ENCODE measurements around the gene GSTCD.

Gene GSTCD

DNA sequence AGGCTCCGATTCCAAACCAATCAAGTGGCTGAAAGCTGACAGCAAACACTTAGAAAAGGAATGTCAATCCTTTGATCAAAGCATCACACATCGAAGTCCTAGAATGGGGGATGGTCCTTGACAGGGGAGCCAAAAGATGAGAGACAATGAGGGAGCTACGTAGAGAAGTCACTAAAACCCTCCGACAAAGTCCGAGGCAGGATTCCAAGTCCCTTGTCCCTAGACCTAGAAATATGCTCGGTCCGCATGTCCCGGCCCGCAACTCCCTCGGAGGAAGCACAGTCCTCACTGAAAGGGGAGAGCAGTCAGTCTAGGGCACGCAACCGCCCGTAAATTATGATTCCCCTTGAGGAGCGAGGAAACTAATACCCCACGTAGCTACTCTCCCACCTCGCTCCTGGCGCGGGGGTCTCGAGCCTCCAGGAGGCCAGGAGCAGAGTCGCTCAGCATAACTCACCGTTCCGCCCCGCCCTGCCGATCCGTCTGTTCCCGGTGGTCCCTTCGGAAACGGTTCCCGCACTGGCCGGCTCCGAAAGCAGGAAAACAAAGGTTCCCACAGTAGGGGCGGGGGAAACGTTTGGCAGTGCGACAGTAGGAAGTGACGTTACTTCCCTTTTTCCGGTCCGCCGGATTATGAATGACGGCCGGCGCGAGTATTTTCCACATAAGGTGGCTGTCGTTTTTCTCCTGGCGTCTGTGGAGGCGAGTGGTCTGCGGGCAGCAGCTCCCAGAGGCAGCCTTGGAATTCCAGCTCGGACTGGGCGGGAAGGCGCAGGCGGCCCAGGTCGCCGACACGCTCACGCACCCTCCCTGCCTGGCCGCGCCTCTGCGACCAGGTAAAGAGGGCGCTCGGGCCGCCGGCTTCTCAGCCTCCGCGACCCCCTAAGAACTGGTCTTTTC, at the start of gene GSTCD, which contains the start of gene INTS12 (continued):
- TF ChIP-seq, protein P1, sequence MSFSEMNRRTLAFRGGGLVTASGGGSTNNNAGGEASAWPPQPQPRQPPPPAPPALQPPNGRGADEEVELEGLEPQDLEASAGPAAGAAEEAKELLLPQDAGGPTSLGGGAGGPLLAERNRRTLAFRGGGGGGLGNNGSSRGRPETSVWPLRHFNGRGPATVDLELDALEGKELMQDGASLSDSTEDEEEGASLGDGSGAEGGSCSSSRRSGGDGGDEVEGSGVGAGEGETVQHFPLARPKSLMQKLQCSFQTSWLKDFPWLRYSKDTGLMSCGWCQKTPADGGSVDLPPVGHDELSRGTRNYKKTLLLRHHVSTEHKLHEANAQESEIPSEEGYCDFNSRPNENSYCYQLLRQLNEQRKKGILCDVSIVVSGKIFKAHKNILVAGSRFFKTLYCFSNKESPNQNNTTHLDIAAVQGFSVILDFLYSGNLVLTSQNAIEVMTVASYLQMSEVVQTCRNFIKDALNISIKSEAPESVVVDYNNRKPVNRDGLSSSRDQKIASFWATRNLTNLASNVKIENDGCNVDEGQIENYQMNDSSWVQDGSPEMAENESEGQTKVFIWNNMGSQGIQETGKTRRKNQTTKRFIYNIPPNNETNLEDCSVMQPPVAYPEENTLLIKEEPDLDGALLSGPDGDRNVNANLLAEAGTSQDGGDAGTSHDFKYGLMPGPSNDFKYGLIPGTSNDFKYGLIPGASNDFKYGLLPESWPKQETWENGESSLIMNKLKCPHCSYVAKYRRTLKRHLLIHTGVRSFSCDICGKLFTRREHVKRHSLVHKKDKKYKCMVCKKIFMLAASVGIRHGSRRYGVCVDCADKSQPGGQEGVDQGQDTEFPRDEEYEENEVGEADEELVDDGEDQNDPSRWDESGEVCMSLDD (tag by site-specific recombination; IDR thresholded peaks at IDR 0.05): peak; percentile 48; the same call in 1 of the 2 replicates
- TF ChIP-seq, protein P2, sequence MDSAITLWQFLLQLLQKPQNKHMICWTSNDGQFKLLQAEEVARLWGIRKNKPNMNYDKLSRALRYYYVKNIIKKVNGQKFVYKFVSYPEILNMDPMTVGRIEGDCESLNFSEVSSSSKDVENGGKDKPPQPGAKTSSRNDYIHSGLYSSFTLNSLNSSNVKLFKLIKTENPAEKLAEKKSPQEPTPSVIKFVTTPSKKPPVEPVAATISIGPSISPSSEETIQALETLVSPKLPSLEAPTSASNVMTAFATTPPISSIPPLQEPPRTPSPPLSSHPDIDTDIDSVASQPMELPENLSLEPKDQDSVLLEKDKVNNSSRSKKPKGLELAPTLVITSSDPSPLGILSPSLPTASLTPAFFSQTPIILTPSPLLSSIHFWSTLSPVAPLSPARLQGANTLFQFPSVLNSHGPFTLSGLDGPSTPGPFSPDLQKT (IDR thresholded peaks at IDR 0.05; ENCODE audit: borderline replicate concordance, low read depth, low read length): no peak
- TF ChIP-seq ZNF335 (tag by site-specific recombination; conservative IDR thresholded peaks at IDR 0.05) (peak; percentile 79), ZFHX2 (tag by site-specific recombination; conservative IDR thresholded peaks at IDR 0.05) (peak; percentile 28), ZBTB20 (tag by site-specific recombination; IDR thresholded peaks at IDR 0.05) (peak; percentile 99), HOXD13 (CRISPR knock-in tag; IDR thresholded peaks at IDR 0.05; ENCODE audit: borderline replicate concordance) (no peak), ZBTB1 (tag by site-specific recombination; IDR thresholded peaks at IDR 0.05) (peak; percentile 100), ZNF777 (tag by site-specific recombination; IDR thresholded peaks at IDR 0.05; ENCODE audit: borderline replicate concordance) (peak; percentile 94), TRIM28 (IDR thresholded peaks at IDR 0.05; ENCODE audit: borderline replicate concordance, low read length) (0 out of 2 replicates have a peak, but pooled peaks have one; percentile 37), ZNF157 (tag by site-specific recombination; IDR thresholded peaks at IDR 0.05) (no peak), ZNF302 (tag by site-specific recombination; IDR thresholded peaks at IDR 0.05; ENCODE audit: low read depth) (0 out of 2 replicates have a peak, but pooled peaks have one; percentile 73), ZNF248 (tag by site-specific recombination; IDR thresholded peaks at IDR 0.05) (no peak), REPIN1 (tag by site-specific recombination; IDR thresholded peaks at IDR 0.05; ENCODE audit: low read depth) (peak; percentile 78; the same call in 1 of the 2 replicates), KLF8 (tag by site-specific recombination; IDR thresholded peaks at IDR 0.05) (peak; percentile 93), OSR2 (tag by site-specific recombination; IDR thresholded peaks at IDR 0.05) (0 out of 2 replicates have a peak, but pooled peaks have one; percentile 15), ZNF747 (tag by site-specific recombination; IDR thresholded peaks at IDR 0.05) (no peak), ZNF473 (tag by site-specific recombination; IDR thresholded peaks at IDR 0.05) (no peak), ZBTB17 (tag by site-specific recombination; IDR thresholded peaks at IDR 0.05) (peak; percentile 90), EGR2 (tag by site-specific recombination; IDR thresholded peaks at IDR 0.05; ENCODE audit: low read depth) (no peak; the same call in none of the 2 replicates), GLI4 (tag by site-specific recombination; IDR thresholded peaks at IDR 0.05) (peak; percentile 98)
- TF ChIP-seq, protein P3, sequence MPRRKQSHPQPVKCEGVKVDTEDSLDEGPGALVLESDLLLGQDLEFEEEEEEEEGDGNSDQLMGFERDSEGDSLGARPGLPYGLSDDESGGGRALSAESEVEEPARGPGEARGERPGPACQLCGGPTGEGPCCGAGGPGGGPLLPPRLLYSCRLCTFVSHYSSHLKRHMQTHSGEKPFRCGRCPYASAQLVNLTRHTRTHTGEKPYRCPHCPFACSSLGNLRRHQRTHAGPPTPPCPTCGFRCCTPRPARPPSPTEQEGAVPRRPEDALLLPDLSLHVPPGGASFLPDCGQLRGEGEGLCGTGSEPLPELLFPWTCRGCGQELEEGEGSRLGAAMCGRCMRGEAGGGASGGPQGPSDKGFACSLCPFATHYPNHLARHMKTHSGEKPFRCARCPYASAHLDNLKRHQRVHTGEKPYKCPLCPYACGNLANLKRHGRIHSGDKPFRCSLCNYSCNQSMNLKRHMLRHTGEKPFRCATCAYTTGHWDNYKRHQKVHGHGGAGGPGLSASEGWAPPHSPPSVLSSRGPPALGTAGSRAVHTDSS (tag by site-specific recombination; IDR thresholded peaks at IDR 0.05): no peak
- TF ChIP-seq, protein P4, sequence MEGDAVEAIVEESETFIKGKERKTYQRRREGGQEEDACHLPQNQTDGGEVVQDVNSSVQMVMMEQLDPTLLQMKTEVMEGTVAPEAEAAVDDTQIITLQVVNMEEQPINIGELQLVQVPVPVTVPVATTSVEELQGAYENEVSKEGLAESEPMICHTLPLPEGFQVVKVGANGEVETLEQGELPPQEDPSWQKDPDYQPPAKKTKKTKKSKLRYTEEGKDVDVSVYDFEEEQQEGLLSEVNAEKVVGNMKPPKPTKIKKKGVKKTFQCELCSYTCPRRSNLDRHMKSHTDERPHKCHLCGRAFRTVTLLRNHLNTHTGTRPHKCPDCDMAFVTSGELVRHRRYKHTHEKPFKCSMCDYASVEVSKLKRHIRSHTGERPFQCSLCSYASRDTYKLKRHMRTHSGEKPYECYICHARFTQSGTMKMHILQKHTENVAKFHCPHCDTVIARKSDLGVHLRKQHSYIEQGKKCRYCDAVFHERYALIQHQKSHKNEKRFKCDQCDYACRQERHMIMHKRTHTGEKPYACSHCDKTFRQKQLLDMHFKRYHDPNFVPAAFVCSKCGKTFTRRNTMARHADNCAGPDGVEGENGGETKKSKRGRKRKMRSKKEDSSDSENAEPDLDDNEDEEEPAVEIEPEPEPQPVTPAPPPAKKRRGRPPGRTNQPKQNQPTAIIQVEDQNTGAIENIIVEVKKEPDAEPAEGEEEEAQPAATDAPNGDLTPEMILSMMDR (tag by site-specific recombination; IDR thresholded peaks at IDR 0.05): 0 out of 2 replicates have a peak, but pooled peaks have one; percentile 16
- TF ChIP-seq, protein P5, sequence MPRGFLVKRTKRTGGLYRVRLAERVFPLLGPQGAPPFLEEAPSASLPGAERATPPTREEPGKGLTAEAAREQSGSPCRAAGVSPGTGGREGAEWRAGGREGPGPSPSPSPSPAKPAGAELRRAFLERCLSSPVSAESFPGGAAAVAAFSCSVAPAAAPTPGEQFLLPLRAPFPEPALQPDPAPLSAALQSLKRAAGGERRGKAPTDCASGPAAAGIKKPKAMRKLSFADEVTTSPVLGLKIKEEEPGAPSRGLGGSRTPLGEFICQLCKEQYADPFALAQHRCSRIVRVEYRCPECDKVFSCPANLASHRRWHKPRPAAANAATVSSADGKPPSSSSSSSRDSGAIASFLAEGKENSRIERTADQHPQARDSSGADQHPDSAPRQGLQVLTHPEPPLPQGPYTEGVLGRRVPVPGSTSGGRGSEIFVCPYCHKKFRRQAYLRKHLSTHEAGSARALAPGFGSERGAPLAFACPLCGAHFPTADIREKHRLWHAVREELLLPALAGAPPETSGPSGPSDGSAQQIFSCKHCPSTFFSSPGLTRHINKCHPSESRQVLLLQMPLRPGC (tag by site-specific recombination; IDR thresholded peaks at IDR 0.05): peak; percentile 90
- TF ChIP-seq, protein P6, sequence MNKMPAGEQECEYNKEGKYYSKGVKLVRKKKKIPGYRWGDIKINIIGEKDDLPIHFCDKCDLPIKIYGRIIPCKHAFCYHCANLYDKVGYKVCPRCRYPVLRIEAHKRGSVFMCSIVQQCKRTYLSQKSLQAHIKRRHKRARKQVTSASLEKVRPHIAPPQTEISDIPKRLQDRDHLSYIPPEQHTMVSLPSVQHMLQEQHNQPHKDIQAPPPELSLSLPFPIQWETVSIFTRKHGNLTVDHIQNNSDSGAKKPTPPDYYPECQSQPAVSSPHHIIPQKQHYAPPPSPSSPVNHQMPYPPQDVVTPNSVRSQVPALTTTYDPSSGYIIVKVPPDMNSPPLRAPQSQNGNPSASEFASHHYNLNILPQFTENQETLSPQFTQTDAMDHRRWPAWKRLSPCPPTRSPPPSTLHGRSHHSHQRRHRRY (tag by site-specific recombination; IDR thresholded peaks at IDR 0.05): 0 out of 2 replicates have a peak, but pooled peaks have one; percentile 18
- TF ChIP-seq, protein P7, sequence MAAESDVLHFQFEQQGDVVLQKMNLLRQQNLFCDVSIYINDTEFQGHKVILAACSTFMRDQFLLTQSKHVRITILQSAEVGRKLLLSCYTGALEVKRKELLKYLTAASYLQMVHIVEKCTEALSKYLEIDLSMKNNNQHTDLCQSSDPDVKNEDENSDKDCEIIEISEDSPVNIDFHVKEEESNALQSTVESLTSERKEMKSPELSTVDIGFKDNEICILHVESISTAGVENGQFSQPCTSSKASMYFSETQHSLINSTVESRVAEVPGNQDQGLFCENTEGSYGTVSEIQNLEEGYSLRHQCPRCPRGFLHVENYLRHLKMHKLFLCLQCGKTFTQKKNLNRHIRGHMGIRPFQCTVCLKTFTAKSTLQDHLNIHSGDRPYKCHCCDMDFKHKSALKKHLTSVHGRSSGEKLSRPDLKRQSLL (tag by site-specific recombination; IDR thresholded peaks at IDR 0.05): peak; percentile 56; the same call in 1 of the 2 replicates
- TF ChIP-seq, protein P8, sequence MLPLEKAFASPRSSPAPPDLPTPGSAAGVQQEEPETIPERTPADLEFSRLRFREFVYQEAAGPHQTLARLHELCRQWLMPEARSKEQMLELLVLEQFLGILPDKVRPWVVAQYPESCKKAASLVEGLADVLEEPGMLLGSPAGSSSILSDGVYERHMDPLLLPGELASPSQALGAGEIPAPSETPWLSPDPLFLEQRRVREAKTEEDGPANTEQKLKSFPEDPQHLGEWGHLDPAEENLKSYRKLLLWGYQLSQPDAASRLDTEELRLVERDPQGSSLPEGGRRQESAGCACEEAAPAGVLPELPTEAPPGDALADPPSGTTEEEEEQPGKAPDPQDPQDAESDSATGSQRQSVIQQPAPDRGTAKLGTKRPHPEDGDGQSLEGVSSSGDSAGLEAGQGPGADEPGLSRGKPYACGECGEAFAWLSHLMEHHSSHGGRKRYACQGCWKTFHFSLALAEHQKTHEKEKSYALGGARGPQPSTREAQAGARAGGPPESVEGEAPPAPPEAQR (tag by site-specific recombination; IDR thresholded peaks at IDR 0.05): peak; percentile 94
